Ishikawa (cell line): Measurements from ENCODE around the gene ARPP21.

Experiments
- CEBPB ChIP-seq: IDR thresholded peaks from 2 replicates; pipeline ENCODE4 v1.6.1; 2012
- CREB1 ChIP-seq: IDR thresholded peaks from 2 replicates; pipeline ENCODE4 v1.6.1; 2012; ENCODE audit warnings: low read depth
- EP300 ChIP-seq: IDR thresholded peaks from 2 replicates; pipeline ENCODE4 v1.6.1; 2012; ENCODE audit warnings: borderline replicate concordance
- MAX ChIP-seq: IDR thresholded peaks from 2 replicates; pipeline ENCODE4 v1.6.1; 2012
- REST ChIP-seq: IDR thresholded peaks from 2 replicates; pipeline ENCODE4 v1.6.1; 2012; ENCODE audit warnings: low read depth, mild to moderate bottlenecking
- TEAD4 ChIP-seq: IDR thresholded peaks from 2 replicates; pipeline ENCODE4 v1.6.1; 2012
- USF1 ChIP-seq: IDR thresholded peaks from 2 replicates; pipeline ENCODE4 v1.6.1; 2012
- ZBTB7A ChIP-seq: IDR thresholded peaks from 2 replicates; pipeline ENCODE4 v1.6.1; 2012; ENCODE audit warnings: low read depth

- no peak for TF ChIP-seq ZBTB7A
- no peak for TF ChIP-seq EP300
- no peak for TF ChIP-seq REST
- no peak for TF ChIP-seq CREB1
- no peak for TF ChIP-seq TEAD4
- no peak for TF ChIP-seq MAX
- TF ChIP-seq USF1 = no peak
- TF ChIP-seq CEBPB = no peak
These were observed 138.5 kb downstream of the ARPP21 start for GRCh38 chr3:35777563-35778554.
